ENCODE results near the gene ATXN3L. TPM values are rescaled to one million over a fixed set of nuclear protein-coding genes. Genes with fewer than 3 reads are reported as not detected.

The ATXN3L gene
- total and polyA plus RNA-seq, 2 of the 8 experiments (the other 6 are each of a cell fraction or from before 2014, with no cell fraction given), result not detected

DNA sequence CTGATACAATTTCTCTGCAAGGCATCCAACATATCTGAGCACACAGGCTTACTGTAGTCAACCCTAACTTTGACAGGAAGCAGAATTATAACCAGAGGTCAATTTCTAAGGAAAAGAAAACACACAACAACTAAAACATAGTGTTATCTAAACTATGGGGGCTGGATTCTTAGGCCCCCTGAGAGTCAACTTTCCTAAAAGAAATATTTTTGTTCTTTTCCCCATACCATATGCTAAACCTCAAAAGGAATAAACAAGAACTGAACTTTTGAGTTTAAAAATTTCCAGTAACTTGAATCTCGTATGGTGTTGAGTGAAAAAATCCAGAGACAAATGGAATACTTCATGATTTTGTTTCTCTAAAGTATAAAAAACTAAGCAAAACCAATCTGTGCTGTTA is 42.9 kb downstream of the ATXN3L start (continued):
- TF ChIP-seq, protein P1, sequence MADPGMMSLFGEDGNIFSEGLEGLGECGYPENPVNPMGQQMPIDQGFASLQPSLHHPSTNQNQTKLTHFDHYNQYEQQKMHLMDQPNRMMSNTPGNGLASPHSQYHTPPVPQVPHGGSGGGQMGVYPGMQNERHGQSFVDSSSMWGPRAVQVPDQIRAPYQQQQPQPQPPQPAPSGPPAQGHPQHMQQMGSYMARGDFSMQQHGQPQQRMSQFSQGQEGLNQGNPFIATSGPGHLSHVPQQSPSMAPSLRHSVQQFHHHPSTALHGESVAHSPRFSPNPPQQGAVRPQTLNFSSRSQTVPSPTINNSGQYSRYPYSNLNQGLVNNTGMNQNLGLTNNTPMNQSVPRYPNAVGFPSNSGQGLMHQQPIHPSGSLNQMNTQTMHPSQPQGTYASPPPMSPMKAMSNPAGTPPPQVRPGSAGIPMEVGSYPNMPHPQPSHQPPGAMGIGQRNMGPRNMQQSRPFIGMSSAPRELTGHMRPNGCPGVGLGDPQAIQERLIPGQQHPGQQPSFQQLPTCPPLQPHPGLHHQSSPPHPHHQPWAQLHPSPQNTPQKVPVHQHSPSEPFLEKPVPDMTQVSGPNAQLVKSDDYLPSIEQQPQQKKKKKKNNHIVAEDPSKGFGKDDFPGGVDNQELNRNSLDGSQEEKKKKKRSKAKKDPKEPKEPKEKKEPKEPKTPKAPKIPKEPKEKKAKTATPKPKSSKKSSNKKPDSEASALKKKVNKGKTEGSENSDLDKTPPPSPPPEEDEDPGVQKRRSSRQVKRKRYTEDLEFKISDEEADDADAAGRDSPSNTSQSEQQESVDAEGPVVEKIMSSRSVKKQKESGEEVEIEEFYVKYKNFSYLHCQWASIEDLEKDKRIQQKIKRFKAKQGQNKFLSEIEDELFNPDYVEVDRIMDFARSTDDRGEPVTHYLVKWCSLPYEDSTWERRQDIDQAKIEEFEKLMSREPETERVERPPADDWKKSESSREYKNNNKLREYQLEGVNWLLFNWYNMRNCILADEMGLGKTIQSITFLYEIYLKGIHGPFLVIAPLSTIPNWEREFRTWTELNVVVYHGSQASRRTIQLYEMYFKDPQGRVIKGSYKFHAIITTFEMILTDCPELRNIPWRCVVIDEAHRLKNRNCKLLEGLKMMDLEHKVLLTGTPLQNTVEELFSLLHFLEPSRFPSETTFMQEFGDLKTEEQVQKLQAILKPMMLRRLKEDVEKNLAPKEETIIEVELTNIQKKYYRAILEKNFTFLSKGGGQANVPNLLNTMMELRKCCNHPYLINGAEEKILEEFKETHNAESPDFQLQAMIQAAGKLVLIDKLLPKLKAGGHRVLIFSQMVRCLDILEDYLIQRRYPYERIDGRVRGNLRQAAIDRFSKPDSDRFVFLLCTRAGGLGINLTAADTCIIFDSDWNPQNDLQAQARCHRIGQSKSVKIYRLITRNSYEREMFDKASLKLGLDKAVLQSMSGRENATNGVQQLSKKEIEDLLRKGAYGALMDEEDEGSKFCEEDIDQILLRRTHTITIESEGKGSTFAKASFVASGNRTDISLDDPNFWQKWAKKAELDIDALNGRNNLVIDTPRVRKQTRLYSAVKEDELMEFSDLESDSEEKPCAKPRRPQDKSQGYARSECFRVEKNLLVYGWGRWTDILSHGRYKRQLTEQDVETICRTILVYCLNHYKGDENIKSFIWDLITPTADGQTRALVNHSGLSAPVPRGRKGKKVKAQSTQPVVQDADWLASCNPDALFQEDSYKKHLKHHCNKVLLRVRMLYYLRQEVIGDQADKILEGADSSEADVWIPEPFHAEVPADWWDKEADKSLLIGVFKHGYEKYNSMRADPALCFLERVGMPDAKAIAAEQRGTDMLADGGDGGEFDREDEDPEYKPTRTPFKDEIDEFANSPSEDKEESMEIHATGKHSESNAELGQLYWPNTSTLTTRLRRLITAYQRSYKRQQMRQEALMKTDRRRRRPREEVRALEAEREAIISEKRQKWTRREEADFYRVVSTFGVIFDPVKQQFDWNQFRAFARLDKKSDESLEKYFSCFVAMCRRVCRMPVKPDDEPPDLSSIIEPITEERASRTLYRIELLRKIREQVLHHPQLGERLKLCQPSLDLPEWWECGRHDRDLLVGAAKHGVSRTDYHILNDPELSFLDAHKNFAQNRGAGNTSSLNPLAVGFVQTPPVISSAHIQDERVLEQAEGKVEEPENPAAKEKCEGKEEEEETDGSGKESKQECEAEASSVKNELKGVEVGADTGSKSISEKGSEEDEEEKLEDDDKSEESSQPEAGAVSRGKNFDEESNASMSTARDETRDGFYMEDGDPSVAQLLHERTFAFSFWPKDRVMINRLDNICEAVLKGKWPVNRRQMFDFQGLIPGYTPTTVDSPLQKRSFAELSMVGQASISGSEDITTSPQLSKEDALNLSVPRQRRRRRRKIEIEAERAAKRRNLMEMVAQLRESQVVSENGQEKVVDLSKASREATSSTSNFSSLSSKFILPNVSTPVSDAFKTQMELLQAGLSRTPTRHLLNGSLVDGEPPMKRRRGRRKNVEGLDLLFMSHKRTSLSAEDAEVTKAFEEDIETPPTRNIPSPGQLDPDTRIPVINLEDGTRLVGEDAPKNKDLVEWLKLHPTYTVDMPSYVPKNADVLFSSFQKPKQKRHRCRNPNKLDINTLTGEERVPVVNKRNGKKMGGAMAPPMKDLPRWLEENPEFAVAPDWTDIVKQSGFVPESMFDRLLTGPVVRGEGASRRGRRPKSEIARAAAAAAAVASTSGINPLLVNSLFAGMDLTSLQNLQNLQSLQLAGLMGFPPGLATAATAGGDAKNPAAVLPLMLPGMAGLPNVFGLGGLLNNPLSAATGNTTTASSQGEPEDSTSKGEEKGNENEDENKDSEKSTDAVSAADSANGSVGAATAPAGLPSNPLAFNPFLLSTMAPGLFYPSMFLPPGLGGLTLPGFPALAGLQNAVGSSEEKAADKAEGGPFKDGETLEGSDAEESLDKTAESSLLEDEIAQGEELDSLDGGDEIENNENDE (IDR thresholded peaks at IDR 0.05; ENCODE audit: insufficient replicate concordance, low read length), result no peak
- TF ChIP-seq RBBP5 (IDR thresholded peaks at IDR 0.05; ENCODE audit: borderline replicate concordance, low read depth, low read length), result no peak
- no peak for TF ChIP-seq POLR2AphosphoS5 (IDR thresholded peaks at IDR 0.05; ENCODE audit: low read depth, low read length)
- no peak for TF ChIP-seq JUN (IDR thresholded peaks at IDR 0.05; ENCODE audit: low read depth, low read length)
- TF ChIP-seq SAP30 (IDR thresholded peaks at IDR 0.05; ENCODE audit: insufficient read depth, insufficient replicate concordance, low read length), result no peak
- TF ChIP-seq MAFK (IDR thresholded peaks at IDR 0.05; ENCODE audit: low read depth, low read length), result no peak
- TF ChIP-seq RFX5 (IDR thresholded peaks at IDR 0.05; ENCODE audit: borderline replicate concordance, low read depth, low read length), result no peak
